ENCODE measurements around the gene FAM118A. TPM values are rescaled to one million over a fixed set of nuclear protein-coding genes. Genes with fewer than 3 reads are reported as not detected.

The FAM118A gene
- total RNA-seq, 1 experiment from 2014 or later: 72.2 TPM

DNA sequence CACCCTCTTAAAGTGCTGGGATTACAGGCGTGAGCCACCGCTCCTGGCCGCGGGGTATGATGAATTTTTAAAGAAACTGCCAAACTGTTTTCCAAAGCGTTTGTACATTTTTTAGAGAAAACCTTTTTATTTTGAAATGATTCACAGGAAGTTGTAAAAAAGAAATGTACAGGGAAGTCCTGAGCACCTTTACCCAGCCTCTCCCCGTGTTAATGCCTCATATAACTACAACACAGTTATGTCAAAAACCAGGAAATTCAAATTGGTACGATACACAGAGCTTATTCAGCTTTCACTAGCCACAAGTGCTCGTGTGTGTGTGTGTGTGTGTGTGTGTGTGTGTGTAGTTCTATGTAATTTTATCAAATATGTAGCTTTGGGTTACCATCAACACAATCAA is 7.0 kb upstream of the FAM118A start:
- Histone ChIP-seq H3K9me2 (replicated peaks; ENCODE audit: insufficient read depth, low read length) (no peaks in the 10 kb centered on the region), H2AFZ (ENCODE audit: low read length) (no peak overlapping the region), H3K36me3 (ENCODE audit: insufficient read depth, low read length) (no peaks in the 10 kb centered on the region), H3K27me3 (ENCODE audit: low read length) (no peaks in the 10 kb centered on the region), H3K4me3 (ENCODE audit: low read length) (no peak overlapping the region), H4K20me1 (ENCODE audit: insufficient read depth, low read depth, low read length) (no peaks in the 10 kb centered on the region), H3K4me2 (ENCODE audit: low read depth, low read length, poor library complexity, severe bottlenecking) (no peak overlapping the region), H3K4me1 (ENCODE audit: low read length) (no peaks in the 10 kb centered on the region), H3K9me3 (ENCODE audit: low read length) (no peaks in the 10 kb centered on the region), H3K79me2 (ENCODE audit: low read length) (no peaks in the 10 kb centered on the region), H3K9ac (ENCODE audit: low read length) (no peak overlapping the region), H3K27ac (ENCODE audit: low read length) (no peak overlapping the region)
- no peak for DNase-seq

- Histone ChIP-seq H3K4me2 (ENCODE audit: low read depth, low read length, poor library complexity, severe bottlenecking) (no peak overlapping the region), H3K79me2 (ENCODE audit: low read length) (no peaks in the 10 kb centered on the region), H3K27ac (ENCODE audit: low read length) (no peak overlapping the region), H3K27me3 (ENCODE audit: low read length) (no peaks in the 10 kb centered on the region), H3K36me3 (ENCODE audit: insufficient read depth, low read length) (no peaks in the 10 kb centered on the region), H3K4me3 (ENCODE audit: low read length) (no peak overlapping the region), H3K9me3 (ENCODE audit: low read length) (no peaks in the 10 kb centered on the region), H3K9ac (ENCODE audit: low read length) (no peak overlapping the region), H3K4me1 (ENCODE audit: low read length) (no peaks in the 10 kb centered on the region), H2AFZ (ENCODE audit: low read length) (no peak overlapping the region), H4K20me1 (ENCODE audit: insufficient read depth, low read depth, low read length) (no peaks in the 10 kb centered on the region), H3K9me2 (replicated peaks; ENCODE audit: insufficient read depth, low read length) (no peaks in the 10 kb centered on the region)
- DNase-seq: no peak
Observed at GRCh38 chr22:45303181-45303580, 6.6 kb upstream of the FAM118A start.

- H3K4me2 ChIP-seq (ENCODE audit: low read depth, low read length, poor library complexity, severe bottlenecking): no peak overlapping the region
- no peak overlapping the region for H2AFZ ChIP-seq (ENCODE audit: low read length)
- peaks cover 8% of the 10 kb centered on the region for H3K4me1 ChIP-seq (ENCODE audit: low read length)
- H3K27ac ChIP-seq (ENCODE audit: low read length): no peak overlapping the region
- H3K27me3 ChIP-seq (ENCODE audit: low read length): no peaks in the 10 kb centered on the region
- no peak overlapping the region for H3K9ac ChIP-seq (ENCODE audit: low read length)
- no peaks in the 10 kb centered on the region for H4K20me1 ChIP-seq (ENCODE audit: insufficient read depth, low read depth, low read length)
- H3K9me2 ChIP-seq (replicated peaks; ENCODE audit: insufficient read depth, low read length): no peaks in the 10 kb centered on the region
- no peak overlapping the region for H3K4me3 ChIP-seq (ENCODE audit: low read length)
- H3K9me3 ChIP-seq (ENCODE audit: low read length): no peaks in the 10 kb centered on the region
- no peaks in the 10 kb centered on the region for H3K36me3 ChIP-seq (ENCODE audit: insufficient read depth, low read length)
- DNase-seq: no peak
- H3K79me2 ChIP-seq (ENCODE audit: low read length): peaks cover under 1% of the 10 kb centered on the region
Observed at GRCh38 chr22:45304971-45305370, 4.8 kb upstream of the FAM118A start.

GRCh38 chr22:45305456-45306075 is 4.2 kb upstream of the FAM118A start:
- no peaks in the 10 kb centered on the region for H3K9me2 ChIP-seq (replicated peaks; ENCODE audit: insufficient read depth, low read length)
- no peaks in the 10 kb centered on the region for H3K9me3 ChIP-seq (ENCODE audit: low read length)
- no peak overlapping the region for H2AFZ ChIP-seq (ENCODE audit: low read length)
- H3K36me3 ChIP-seq (ENCODE audit: insufficient read depth, low read length): no peaks in the 10 kb centered on the region
- no peak overlapping the region for H3K4me2 ChIP-seq (ENCODE audit: low read depth, low read length, poor library complexity, severe bottlenecking)
- H3K27ac ChIP-seq (ENCODE audit: low read length): no peak overlapping the region
- DNase-seq: no peak
- H3K4me3 ChIP-seq (ENCODE audit: low read length): no peak overlapping the region
- peaks cover 6% of the 10 kb centered on the region for H3K79me2 ChIP-seq (ENCODE audit: low read length)
- H3K4me1 ChIP-seq (ENCODE audit: low read length): peaks cover 11% of the 10 kb centered on the region
- no peak overlapping the region for H3K9ac ChIP-seq (ENCODE audit: low read length)
- H4K20me1 ChIP-seq (ENCODE audit: insufficient read depth, low read depth, low read length): no peaks in the 10 kb centered on the region; the same call in 1 of the 2 replicates
- H3K27me3 ChIP-seq (ENCODE audit: low read length): no peaks in the 10 kb centered on the region

DNA sequence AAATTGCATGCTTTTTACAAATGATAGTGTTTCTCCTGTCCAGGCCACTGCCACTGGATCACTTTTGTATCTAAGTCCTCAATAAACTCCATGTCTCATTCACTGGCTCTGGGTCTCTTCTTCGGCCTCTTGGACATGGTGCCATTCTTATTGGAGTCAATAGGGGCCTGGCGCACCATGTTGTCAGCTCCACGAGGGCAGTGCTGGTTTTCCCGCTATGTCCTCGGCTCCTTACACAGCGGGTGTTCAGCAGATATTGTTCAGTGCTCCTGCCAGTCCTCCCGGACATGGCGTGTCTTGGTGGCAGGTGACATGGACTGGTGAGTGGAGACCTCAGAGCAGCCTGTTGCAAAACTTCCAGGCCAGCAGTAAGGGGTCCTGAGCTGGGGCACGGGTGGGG is 3.6 kb upstream of the FAM118A start:
- peaks cover 17% of the 10 kb centered on the region for H3K4me1 ChIP-seq (ENCODE audit: low read length)
- DNase-seq: no peak
- H4K20me1 ChIP-seq (ENCODE audit: insufficient read depth, low read depth, low read length): no peaks in the 10 kb centered on the region; the same call in 1 of the 2 replicates
- H3K4me2 ChIP-seq (ENCODE audit: low read depth, low read length, poor library complexity, severe bottlenecking): no peak overlapping the region
- peaks cover 12% of the 10 kb centered on the region for H3K79me2 ChIP-seq (ENCODE audit: low read length)
- H3K9ac ChIP-seq (ENCODE audit: low read length): no peak overlapping the region
- no peaks in the 10 kb centered on the region for H3K27me3 ChIP-seq (ENCODE audit: low read length)
- no peaks in the 10 kb centered on the region for H3K36me3 ChIP-seq (ENCODE audit: insufficient read depth, low read length)
- H2AFZ ChIP-seq (ENCODE audit: low read length): no peak overlapping the region
- H3K4me3 ChIP-seq (ENCODE audit: low read length): no peak overlapping the region
- H3K27ac ChIP-seq (ENCODE audit: low read length): no peak overlapping the region
- H3K9me2 ChIP-seq (replicated peaks; ENCODE audit: insufficient read depth, low read length): no peaks in the 10 kb centered on the region
- H3K9me3 ChIP-seq (ENCODE audit: low read length): no peaks in the 10 kb centered on the region

DNA sequence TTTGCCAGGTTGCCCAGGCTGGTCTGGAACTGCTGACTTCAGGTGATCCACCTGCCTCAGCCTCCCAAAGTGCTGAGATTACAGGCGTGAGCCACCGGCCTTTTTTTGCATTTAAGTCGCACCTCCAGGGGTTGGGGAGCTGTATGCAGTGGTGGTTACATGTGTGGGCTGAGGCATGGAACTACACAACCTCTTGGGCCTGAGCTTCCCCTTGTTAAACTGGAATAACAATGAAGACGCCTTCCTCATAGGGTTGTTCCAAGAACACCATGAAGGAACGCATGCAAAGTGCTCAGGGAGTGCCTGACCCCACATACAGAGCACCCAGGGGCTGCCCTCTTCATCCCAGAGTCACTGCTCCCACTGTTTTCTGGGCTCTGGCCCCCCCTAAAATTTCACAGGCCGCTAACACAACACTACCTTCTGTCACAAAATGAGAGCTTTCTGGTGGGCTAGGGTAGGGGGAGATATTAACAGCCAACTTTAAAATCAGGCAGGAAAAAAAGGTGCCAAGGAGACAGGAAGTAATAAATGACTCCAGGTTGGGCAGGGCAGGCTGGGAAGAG is 1.3 kb upstream of the FAM118A start:
- no peak overlapping the region; the same call in 1 of the 2 replicates for H3K9ac ChIP-seq (ENCODE audit: low read length)
- H3K9me2 ChIP-seq (replicated peaks; ENCODE audit: insufficient read depth, low read length): no peaks in the 10 kb centered on the region
- peak overlapping the region; percentile 62; the same call in 1 of the 2 replicates for H3K4me3 ChIP-seq (ENCODE audit: low read length)
- H3K27me3 ChIP-seq (ENCODE audit: low read length): no peaks in the 10 kb centered on the region
- no peak overlapping the region for H3K27ac ChIP-seq (ENCODE audit: low read length)
- no peak for DNase-seq
- no peaks in the 10 kb centered on the region; the same call in 1 of the 2 replicates for H4K20me1 ChIP-seq (ENCODE audit: insufficient read depth, low read depth, low read length)
- no peaks in the 10 kb centered on the region for H3K9me3 ChIP-seq (ENCODE audit: low read length)
- peak overlapping the region; percentile 76 for H3K4me2 ChIP-seq (ENCODE audit: low read depth, low read length, poor library complexity, severe bottlenecking)
- peak overlapping the region; percentile 91; the same call in 1 of the 2 replicates for H2AFZ ChIP-seq (ENCODE audit: low read length)
- peaks cover 34% of the 10 kb centered on the region for H3K79me2 ChIP-seq (ENCODE audit: low read length)
- no peaks in the 10 kb centered on the region for H3K36me3 ChIP-seq (ENCODE audit: insufficient read depth, low read length)
- peaks cover 20% of the 10 kb centered on the region for H3K4me1 ChIP-seq (ENCODE audit: low read length)

GRCh38 chr22:45308957-45309421 is 745 bp upstream of the FAM118A start:
- peak overlapping the region; percentile 91; the same call in 1 of the 2 replicates for H2AFZ ChIP-seq (ENCODE audit: low read length)
- H3K4me2 ChIP-seq (ENCODE audit: low read depth, low read length, poor library complexity, severe bottlenecking): peak overlapping the region; percentile 76
- no peaks in the 10 kb centered on the region for H3K9me2 ChIP-seq (replicated peaks; ENCODE audit: insufficient read depth, low read length)
- H4K20me1 ChIP-seq (ENCODE audit: insufficient read depth, low read depth, low read length): no peaks in the 10 kb centered on the region; the same call in 1 of the 2 replicates
- peaks cover 21% of the 10 kb centered on the region for H3K4me1 ChIP-seq (ENCODE audit: low read length)
- H3K9ac ChIP-seq (ENCODE audit: low read length): peak overlapping the region; percentile 65
- H3K27me3 ChIP-seq (ENCODE audit: low read length): no peaks in the 10 kb centered on the region
- H3K27ac ChIP-seq (ENCODE audit: low read length): 0 out of 2 replicates have a peak overlapping the region, but pooled peaks have one; percentile 24
- H3K36me3 ChIP-seq (ENCODE audit: insufficient read depth, low read length): no peaks in the 10 kb centered on the region
- no peak for DNase-seq
- no peaks in the 10 kb centered on the region for H3K9me3 ChIP-seq (ENCODE audit: low read length)
- H3K79me2 ChIP-seq (ENCODE audit: low read length): peaks cover 39% of the 10 kb centered on the region
- H3K4me3 ChIP-seq (ENCODE audit: low read length): peak overlapping the region; percentile 62

DNA sequence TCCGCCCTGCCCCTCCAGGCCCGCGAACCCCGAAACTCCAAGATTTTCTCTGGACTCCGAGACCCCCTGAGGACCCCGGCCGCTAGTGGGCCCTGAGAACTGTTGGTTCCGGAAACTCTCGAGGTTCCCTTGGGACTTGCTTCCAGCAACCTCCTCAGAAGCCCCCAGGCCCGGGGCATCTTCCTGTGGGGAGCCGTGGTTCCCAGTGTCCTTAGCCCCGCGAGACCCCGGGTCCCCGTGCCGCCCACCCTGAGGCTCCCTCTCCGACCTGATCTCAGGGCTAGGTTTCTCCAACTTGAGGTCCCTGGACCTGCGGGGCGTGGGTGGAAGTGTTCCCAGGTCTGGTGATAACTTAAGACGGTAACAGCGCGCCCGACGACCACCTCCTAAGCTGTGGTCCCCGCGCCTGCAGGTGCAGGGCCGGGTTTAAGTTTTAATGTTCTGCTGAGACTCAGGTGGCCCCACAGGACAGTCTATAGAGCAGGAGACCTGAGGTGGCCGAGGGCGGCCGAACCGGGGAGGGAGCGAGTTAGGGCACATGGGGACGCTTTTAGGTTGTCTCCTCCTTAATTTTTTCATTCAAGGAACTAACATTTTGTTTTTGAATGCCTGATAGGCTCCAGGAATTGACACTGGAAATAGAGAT is 720 bp downstream of the FAM118A start:
- peak; percentile 60 for DNase-seq
- Histone ChIP-seq H3K4me1 (ENCODE audit: low read length) (peaks cover 26% of the 10 kb centered on the region), H4K20me1 (ENCODE audit: insufficient read depth, low read depth, low read length) (no peaks in the 10 kb centered on the region; the same call in 1 of the 2 replicates), H2AFZ (ENCODE audit: low read length) (peak overlapping the region; percentile 20; the same call in 1 of the 2 replicates), H3K27me3 (ENCODE audit: low read length) (no peaks in the 10 kb centered on the region), H3K9ac (ENCODE audit: low read length) (peak overlapping the region; percentile 98), H3K79me2 (ENCODE audit: low read length) (peaks cover 53% of the 10 kb centered on the region), H3K9me2 (replicated peaks; ENCODE audit: insufficient read depth, low read length) (no peaks in the 10 kb centered on the region), H3K9me3 (ENCODE audit: low read length) (no peaks in the 10 kb centered on the region), H3K4me2 (ENCODE audit: low read depth, low read length, poor library complexity, severe bottlenecking) (peak overlapping the region; percentile 97), H3K36me3 (ENCODE audit: insufficient read depth, low read length) (no peaks in the 10 kb centered on the region), H3K27ac (ENCODE audit: low read length) (peak overlapping the region; percentile 58), H3K4me3 (ENCODE audit: low read length) (peak overlapping the region; percentile 99)
